Activated CD8-positive, alpha-beta memory T cell treated with anti-CD3 and anti-CD28 coated beads, Interleukin-2, amount 10 ng/mL, durations not matched to agents 7 days and 5 days (primary cell): ENCODE results near the gene MPC1L. TPM values are rescaled to one million over a fixed set of nuclear protein-coding genes. Genes with fewer than 3 reads are reported as not detected.

Source experiments
- ATAC-seq: fragments of 150-1000 bp; cut with Tn5 transposase; one replicate; pipeline ENCODE4 v1.10.0; 2021; ENCODE audit warnings: moderate library complexity
- CTCF ChIA-PET: fragments of 350-600 bp; sonication (Branson Sonifier 250); formaldehyde crosslinking; loops from one replicate; lab custom pipeline; 2021; ENCODE audit warnings: antibody characterized with exemption; lab: Charles Lee
- DNase-seq: peaks from one replicate; pipeline ENCODE4 v3.0.0-alpha.2; 2020
- H3K27ac Mint-ChIP-seq: one replicate; pipeline ENCODE4 v1.8.0; 2021; ENCODE audit warnings: mild to moderate bottlenecking, mixed read lengths
- H3K27me3 Mint-ChIP-seq: one replicate; pipeline ENCODE4 v1.8.0; 2021; ENCODE audit warnings: mixed read lengths
- H3K36me3 Mint-ChIP-seq: one replicate; pipeline ENCODE4 v1.8.0; 2021; ENCODE audit warnings: mild to moderate bottlenecking, mixed read lengths
- H3K4me1 Mint-ChIP-seq: one replicate; pipeline ENCODE4 v1.8.0; 2021; ENCODE audit warnings: mixed read lengths
- H3K4me3 Mint-ChIP-seq: one replicate; pipeline ENCODE4 v1.8.0; 2021; ENCODE audit warnings: mild to moderate bottlenecking, moderate library complexity, mixed read lengths
- H3K9me3 Mint-ChIP-seq: one replicate; pipeline ENCODE4 v1.8.0; 2022; ENCODE audit warnings: low read depth, mixed read lengths
- total RNA-seq, 2 experiments: library from RNA; stranded (reverse); gene quantifications; one replicate each; pipeline ENCODE4 v1.2.3, GENCODE V29; 2021

MPC1L gene
- total RNA-seq, 2 experiments from 2014 or later, result not detected

DNA sequence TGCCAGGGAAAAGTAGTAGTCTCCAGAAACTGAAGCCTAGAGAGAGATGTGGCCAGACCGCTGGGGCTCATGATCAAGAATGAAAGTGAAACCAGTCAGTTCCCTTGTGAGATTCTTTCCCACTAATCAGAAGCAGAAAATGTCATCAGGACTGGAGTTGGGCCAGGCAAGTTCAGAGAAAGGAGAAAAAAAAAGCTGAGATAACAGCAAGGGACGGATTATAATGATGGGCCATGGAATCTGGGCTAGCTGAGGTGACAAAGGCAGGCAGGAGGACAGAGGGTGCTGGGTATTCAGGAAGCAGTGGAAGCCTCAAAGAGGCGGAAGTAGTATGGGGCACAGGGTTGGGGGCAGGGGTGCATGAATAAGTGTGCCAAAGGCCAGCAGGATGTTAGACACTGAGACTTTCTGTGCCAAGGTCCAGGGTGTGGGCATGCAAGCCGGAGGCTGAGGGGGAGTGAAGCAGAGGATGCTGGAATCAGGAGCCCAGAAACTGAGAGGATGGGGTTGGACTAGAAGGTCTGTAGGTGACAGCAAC lies 21.7 kb downstream of the MPC1L start:
- CTCF ChIA-PET, result no interaction called here
- Mint-ChIP-seq H3K4me1 (peaks cover 16% of the 10 kb centered on the region), H3K27ac (peak overlapping the region; percentile 99), H3K27me3 (no peaks in the 10 kb centered on the region), H3K4me3 (peak overlapping the region; percentile 90), H3K9me3 (no peaks in the 10 kb centered on the region), H3K36me3 (peaks cover 24% of the 10 kb centered on the region)
- ATAC-seq (peak; percentile 57), DNase-seq (peak; percentile 68)

DNA sequence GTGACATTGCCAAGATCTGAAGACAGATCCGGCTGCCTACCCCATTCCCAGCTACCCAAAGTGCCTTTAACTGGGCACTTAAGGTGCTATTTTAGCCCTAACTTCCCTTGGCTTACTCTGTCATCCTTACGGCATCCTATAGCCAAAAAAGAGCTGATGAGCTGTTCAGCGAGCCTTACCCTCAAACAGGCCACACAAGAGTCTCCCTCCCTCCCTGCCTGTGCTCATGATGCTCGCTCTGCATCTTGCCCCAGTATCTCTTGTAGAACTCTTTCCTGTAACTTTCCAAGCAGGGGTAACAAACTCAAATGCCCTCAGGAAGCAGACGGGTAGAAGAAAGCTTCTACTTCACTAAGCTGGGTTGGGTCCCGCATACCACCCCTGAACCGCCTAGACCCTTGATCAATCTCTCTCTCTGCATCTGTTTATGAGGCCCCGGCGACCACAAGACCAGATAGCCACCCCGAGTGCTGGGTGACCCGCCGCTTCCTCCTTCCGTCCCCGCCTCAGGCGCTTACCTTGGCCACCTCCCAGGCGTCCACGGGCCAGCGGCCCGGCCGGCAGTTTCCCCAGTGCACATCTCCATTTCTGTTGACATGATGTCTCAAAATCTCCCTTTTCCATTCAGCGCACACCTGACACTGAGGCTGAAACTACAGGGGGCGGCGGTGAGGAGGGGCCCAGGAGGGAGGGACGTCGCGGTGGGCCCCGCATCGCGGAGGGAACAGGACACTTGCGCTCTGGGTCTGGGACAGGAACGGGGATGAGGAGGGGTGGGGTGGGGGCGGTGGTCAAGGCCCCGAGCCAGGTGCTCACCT lies 23.5 kb downstream of the MPC1L start:
- peak overlapping the region; percentile 95 for H3K27ac Mint-ChIP-seq
- H3K4me3 Mint-ChIP-seq, result peak overlapping the region; percentile 90
- no peaks in the 10 kb centered on the region for H3K9me3 Mint-ChIP-seq
- no peaks in the 10 kb centered on the region for H3K27me3 Mint-ChIP-seq
- H3K36me3 Mint-ChIP-seq, result peaks cover 27% of the 10 kb centered on the region
- CTCF ChIA-PET, result interaction anchor here (0.8 to 1.9 kb wide), 3 partner anchors 103 to 147 kb away, joined by 3 to 5 read pairs (median 4); no protein-coding TSS in a partner anchor
- H3K4me1 Mint-ChIP-seq, result peaks cover 17% of the 10 kb centered on the region
- peak; percentile 22 for ATAC-seq
- peak; percentile 63 for DNase-seq

DNA sequence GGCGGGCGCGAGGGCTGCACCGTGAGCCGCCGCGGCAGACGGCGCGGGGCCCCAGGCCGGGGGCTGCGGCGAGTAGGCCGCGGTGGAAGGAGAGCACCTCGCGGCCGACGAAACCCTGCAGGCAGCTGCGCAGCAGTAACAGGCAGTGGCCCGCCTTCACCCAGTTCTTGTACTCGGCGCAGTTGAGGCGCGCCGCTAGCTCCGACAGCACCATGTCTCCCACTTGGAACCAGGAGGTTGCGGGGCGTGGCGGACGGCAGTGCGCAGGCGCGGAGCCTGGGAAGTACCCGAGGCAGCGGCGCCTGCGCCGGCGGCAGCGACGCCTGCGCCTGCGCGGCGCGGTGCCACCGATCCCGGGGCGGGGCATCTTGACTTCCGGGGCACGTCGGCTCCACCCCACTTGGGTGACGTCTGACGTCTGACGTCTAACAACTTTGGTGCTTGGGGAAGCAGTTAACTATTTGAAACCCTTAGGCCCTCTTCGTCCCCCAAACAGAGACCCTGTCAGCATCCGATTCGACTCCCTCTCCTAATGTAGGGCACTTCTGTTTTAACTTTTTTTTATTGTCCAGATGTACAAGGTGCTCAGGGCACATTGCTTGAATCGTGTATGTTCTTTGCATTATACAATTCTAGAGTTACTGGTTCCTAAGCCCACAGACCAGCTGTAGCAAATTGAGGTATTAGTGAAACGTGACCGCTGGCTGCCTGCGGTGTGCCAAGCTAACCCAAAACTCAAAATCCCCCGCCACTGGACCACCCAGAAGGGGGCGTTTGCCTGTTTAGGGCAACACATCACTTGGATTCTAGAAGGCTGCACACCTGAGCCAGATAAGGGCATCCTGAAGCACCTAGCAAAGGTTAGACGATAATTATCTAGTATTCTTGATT lies 24.3 kb downstream of the MPC1L start, which contains the start of gene CXorf38:
Gene CXorf38, minus strand, starts transcription at position 255 of the 891 bp plus-strand sequence. Its CDS starts 41 bp downstream, at position 214.
- peak; percentile 84 for ATAC-seq
- peak within 1 kb of the TSS; percentile 95 for H3K27ac Mint-ChIP-seq
- H3K36me3 Mint-ChIP-seq, result peaks cover 22% of the 10 kb centered on the region
- H3K27me3 Mint-ChIP-seq, result no peaks in the 10 kb centered on the region
- no peaks in the 10 kb centered on the region for H3K9me3 Mint-ChIP-seq
- H3K4me3 Mint-ChIP-seq, result peak within 1 kb of the TSS; percentile 90
- peaks cover 10% of the 10 kb centered on the region for H3K4me1 Mint-ChIP-seq
- CTCF ChIA-PET, result interaction anchor here (0.8 to 1.9 kb wide), 3 partner anchors 107 to 147 kb away, joined by 3 to 5 read pairs (median 3); no protein-coding TSS in a partner anchor
- DNase-seq, result peak; percentile 93

DNA sequence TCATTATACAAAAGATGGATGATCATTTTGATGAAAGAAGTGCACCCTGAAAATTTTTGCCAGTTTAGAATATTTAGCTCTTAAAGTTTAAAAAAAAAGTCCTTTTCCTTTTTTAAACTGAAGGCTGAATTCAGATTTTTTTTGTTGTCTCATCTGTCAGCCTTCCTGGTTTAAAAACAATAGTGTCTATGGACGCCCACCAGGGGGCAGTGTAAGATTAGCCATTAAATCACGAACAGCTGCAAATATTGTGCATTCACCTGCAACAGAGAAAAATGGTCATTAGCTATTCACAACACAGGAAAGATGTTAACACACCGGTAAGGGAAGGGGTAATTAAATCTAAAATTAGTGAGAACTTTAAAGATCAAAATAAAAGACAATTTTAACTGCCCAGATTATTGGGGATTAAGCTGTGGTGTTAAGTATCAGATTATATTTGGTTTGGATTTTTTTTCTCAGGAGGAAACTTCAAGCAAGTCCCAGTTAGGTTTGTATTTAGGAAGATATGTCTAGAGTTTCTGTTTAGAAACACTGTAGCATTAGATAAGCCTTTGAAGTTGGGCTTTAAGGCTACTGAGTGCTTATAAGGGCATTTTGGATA lies 28.5 kb downstream of the MPC1L start:
- H3K4me3 Mint-ChIP-seq, result no peak overlapping the region
- H3K27ac Mint-ChIP-seq, result peak overlapping the region; percentile 52
- H3K27me3 Mint-ChIP-seq, result no peaks in the 10 kb centered on the region
- no peaks in the 10 kb centered on the region for H3K9me3 Mint-ChIP-seq
- no peak for ATAC-seq
- peaks cover 13% of the 10 kb centered on the region for H3K36me3 Mint-ChIP-seq
- DNase-seq, result peak; percentile 75
- peaks cover 3% of the 10 kb centered on the region for H3K4me1 Mint-ChIP-seq
- CTCF ChIA-PET, result interaction anchor here (0.6 to 5.2 kb wide), 26 partner anchors 9 to 682 kb away, joined by 3 to 39 read pairs (median 3); partner anchors contain the start of genes DDX3X and MED14

- H3K4me3 Mint-ChIP-seq, result no peak overlapping the region
- H3K4me1 Mint-ChIP-seq, result peaks cover 3% of the 10 kb centered on the region
- CTCF ChIA-PET, result interaction anchor here (1.1 to 5.2 kb wide), 4 partner anchors 77 to 438 kb away, joined by 3 to 39 read pairs (median 3); no protein-coding TSS in a partner anchor
- H3K27me3 Mint-ChIP-seq, result no peaks in the 10 kb centered on the region
- ATAC-seq, result no peak
- H3K36me3 Mint-ChIP-seq, result peaks cover 17% of the 10 kb centered on the region
- no peaks in the 10 kb centered on the region for H3K9me3 Mint-ChIP-seq
- no peak overlapping the region for H3K27ac Mint-ChIP-seq
- no peak for DNase-seq
Observed at GRCh38 chrX:40652664-40653063, 29.4 kb downstream of the MPC1L start.

DNA sequence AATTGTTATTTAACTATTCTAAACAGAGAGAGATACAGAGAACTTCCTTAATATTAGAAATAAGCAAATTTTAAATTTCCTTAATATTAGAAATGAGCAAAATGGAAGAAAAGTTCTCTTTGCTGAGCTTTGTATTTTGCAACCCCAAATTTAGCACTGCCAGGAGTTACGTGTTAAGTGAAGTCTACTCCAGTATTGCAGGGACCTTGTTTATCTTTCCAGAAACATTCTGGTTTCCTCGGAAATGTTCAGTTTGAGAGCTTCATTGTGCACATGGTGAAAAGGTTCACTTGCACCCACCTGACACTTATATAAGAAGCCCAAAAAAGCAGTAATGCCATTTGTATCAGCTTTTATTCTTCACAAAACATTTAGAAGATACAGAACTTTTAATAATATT lies 30.3 kb downstream of the MPC1L start:
- CTCF ChIA-PET, result interaction anchor here (1.5 to 5.2 kb wide), 2 partner anchors 13 to 140 kb away, joined by 5 to 39 read pairs; no protein-coding TSS in a partner anchor
- DNase-seq, result no peak
- ATAC-seq, result no peak
- Mint-ChIP-seq H3K9me3 (no peaks in the 10 kb centered on the region), H3K4me1 (peaks cover 2% of the 10 kb centered on the region), H3K27ac (no peak overlapping the region), H3K4me3 (no peak overlapping the region), H3K36me3 (peaks cover 17% of the 10 kb centered on the region), H3K27me3 (no peaks in the 10 kb centered on the region)

DNA sequence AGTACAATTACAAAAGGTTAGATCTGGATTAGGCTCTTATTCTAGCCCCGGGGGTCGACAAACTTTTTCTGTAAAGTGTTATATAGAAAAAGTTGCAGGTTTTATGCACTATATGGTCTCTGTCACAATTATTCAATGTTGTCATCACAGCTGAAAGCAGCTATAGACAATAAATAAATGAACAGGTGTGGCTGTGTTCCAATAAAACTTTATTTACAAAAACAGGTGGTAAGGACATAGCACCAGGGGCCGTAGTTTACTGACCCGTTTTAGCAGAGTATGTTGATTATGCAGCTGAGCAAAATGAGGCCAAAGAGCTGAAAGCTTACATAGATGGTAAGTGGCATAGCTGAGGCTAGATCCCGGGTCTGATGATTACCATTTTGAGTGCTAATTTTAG lies 37.2 kb downstream of the MPC1L start:
- DNase-seq (no peak), ATAC-seq (no peak)
- H3K9me3 Mint-ChIP-seq, result no peaks in the 10 kb centered on the region
- CTCF ChIA-PET, result interaction anchor here (1.3 kb wide), 1 partner anchor 8 kb away, joined by 3 read pairs; no protein-coding TSS in a partner anchor
- no peaks in the 10 kb centered on the region for H3K27me3 Mint-ChIP-seq
- H3K4me3 Mint-ChIP-seq, result no peak overlapping the region
- H3K36me3 Mint-ChIP-seq, result peaks cover 20% of the 10 kb centered on the region
- H3K27ac Mint-ChIP-seq, result no peak overlapping the region
- peaks cover 15% of the 10 kb centered on the region for H3K4me1 Mint-ChIP-seq

- ATAC-seq, result no peak
- Mint-ChIP-seq H3K27ac (no peak overlapping the region), H3K36me3 (peaks cover 26% of the 10 kb centered on the region), H3K9me3 (no peaks in the 10 kb centered on the region), H3K4me1 (peaks cover 15% of the 10 kb centered on the region), H3K27me3 (no peaks in the 10 kb centered on the region), H3K4me3 (no peak overlapping the region)
- no peak for DNase-seq
- CTCF ChIA-PET, result interaction anchor here (2.1 kb wide), 1 partner anchor 10 kb away, joined by 8 read pairs; no protein-coding TSS in a partner anchor
Observed at GRCh38 chrX:40661489-40661888, 38.3 kb downstream of the MPC1L start.

- no peaks in the 10 kb centered on the region for H3K27me3 Mint-ChIP-seq
- ATAC-seq, result peak; percentile 53
- peak overlapping the region; percentile 74 for H3K27ac Mint-ChIP-seq
- DNase-seq, result peak; percentile 42
- H3K9me3 Mint-ChIP-seq, result no peaks in the 10 kb centered on the region
- CTCF ChIA-PET, result interaction anchor here (2.1 kb wide), 1 partner anchor 12 kb away, joined by 8 read pairs; no protein-coding TSS in a partner anchor
- H3K36me3 Mint-ChIP-seq, result peaks cover 32% of the 10 kb centered on the region
- no peak overlapping the region for H3K4me3 Mint-ChIP-seq
- H3K4me1 Mint-ChIP-seq, result peaks cover 15% of the 10 kb centered on the region
Observed at GRCh38 chrX:40663078-40663740, 40.0 kb downstream of the MPC1L start.

GRCh38 chrX:40663880-40664630 lies 40.8 kb downstream of the MPC1L start:
- no peak overlapping the region for H3K4me3 Mint-ChIP-seq
- no peaks in the 10 kb centered on the region for H3K27me3 Mint-ChIP-seq
- CTCF ChIA-PET, result interaction anchor here (0.7 to 2.1 kb wide), 2 partner anchors 12 to 130 kb away, joined by 3 to 8 read pairs; no protein-coding TSS in a partner anchor
- no peak for DNase-seq
- H3K9me3 Mint-ChIP-seq, result no peaks in the 10 kb centered on the region
- H3K4me1 Mint-ChIP-seq, result peaks cover 15% of the 10 kb centered on the region
- ATAC-seq, result no peak
- peak overlapping the region; percentile 49 for H3K27ac Mint-ChIP-seq
- peaks cover 31% of the 10 kb centered on the region for H3K36me3 Mint-ChIP-seq

GRCh38 chrX:40671126-40671525 lies 47.9 kb downstream of the MPC1L start:
- H3K27me3 Mint-ChIP-seq, result no peaks in the 10 kb centered on the region
- no peaks in the 10 kb centered on the region for H3K4me1 Mint-ChIP-seq
- no peak overlapping the region for H3K27ac Mint-ChIP-seq
- H3K36me3 Mint-ChIP-seq, result peaks cover 30% of the 10 kb centered on the region
- CTCF ChIA-PET, result no interaction called here
- H3K4me3 Mint-ChIP-seq, result no peak overlapping the region
- no peak for DNase-seq
- H3K9me3 Mint-ChIP-seq, result no peaks in the 10 kb centered on the region
- no peak for ATAC-seq
